Measurements from ENCODE around the gene IL31RA.
"Not testable (repeated sequence)": the region's sequence is repeated elsewhere in the genome, so short reads cannot be mapped to it uniquely, and the experiment has no call there.

Gene IL31RA

DNA sequence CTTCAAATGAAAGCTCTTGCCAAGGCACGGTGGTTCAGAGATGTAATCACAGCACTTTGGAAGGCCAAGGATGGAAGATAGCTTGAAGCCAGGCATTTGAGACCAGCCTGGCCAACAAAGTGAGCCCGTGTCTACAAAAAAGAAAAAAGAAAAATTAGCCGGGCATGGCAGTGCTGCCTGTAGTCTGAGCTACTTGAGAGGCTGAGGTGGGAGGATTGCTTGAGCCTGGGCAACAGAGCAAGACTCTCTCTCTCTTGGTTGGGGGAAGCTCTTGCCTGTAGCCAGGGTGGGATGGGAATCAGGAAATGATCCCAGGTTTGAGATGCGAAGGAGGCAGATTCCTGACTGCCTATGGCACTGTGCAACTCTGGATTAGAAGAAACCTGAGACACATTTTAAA lies 81.5 kb downstream of the IL31RA start:
- DNase-seq (ENCODE audit: low spot score), result no peak
- TF ChIP-seq, protein P1, sequence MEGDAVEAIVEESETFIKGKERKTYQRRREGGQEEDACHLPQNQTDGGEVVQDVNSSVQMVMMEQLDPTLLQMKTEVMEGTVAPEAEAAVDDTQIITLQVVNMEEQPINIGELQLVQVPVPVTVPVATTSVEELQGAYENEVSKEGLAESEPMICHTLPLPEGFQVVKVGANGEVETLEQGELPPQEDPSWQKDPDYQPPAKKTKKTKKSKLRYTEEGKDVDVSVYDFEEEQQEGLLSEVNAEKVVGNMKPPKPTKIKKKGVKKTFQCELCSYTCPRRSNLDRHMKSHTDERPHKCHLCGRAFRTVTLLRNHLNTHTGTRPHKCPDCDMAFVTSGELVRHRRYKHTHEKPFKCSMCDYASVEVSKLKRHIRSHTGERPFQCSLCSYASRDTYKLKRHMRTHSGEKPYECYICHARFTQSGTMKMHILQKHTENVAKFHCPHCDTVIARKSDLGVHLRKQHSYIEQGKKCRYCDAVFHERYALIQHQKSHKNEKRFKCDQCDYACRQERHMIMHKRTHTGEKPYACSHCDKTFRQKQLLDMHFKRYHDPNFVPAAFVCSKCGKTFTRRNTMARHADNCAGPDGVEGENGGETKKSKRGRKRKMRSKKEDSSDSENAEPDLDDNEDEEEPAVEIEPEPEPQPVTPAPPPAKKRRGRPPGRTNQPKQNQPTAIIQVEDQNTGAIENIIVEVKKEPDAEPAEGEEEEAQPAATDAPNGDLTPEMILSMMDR (IDR thresholded peaks at IDR 0.05; ENCODE audit: extremely low read depth, insufficient read depth, missing control alignments), result no peak
- in situ Hi-C loops (cut with MboI; ENCODE audit: low pct_unique_long_range_greater_than_20kb, low sequenced_read_pairs, unreplicated experiment), result no loop called here

DNA sequence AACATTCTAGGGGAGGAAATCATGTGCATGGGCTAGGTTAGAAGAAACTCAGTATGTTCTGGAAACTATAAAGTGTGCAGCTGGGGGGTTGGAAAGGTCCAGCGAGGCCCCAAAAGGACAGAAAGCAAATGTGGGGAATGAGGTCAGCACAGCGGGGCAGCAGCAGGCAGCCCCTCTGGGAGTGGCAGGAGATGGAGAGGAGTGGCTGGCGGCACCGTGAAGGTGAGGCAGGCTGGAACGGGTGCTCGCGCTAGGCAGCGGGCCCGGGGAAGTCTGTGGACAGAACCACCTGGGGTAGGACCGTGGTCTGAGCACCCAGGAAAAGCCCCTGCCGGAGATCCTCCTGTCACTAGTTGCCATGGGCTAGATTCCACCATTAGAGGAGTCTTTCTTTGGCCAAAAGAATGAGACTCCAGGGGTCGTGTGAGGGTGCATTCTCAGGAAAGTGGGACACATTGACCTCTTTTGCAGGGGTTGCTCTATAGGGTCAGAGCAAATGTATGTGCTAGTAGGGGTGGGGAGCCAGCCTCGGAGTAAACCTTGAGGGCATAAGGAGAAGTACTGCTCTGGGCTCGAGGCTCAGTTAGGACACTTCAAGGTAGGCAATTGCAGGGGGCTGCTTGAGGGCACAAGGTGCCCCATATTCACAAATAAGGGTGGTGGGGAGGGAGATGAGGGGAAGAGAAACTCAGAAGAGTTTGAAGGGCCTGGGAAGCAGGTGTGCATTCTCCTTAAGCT lies 82.4 kb downstream of the IL31RA start:
- in situ Hi-C loops (cut with MboI; ENCODE audit: low pct_unique_long_range_greater_than_20kb, low sequenced_read_pairs, unreplicated experiment), result no loop called here
- no peak for DNase-seq (ENCODE audit: low spot score)
- TF ChIP-seq, protein P1 (IDR thresholded peaks at IDR 0.05; ENCODE audit: extremely low read depth, insufficient read depth, missing control alignments), result no peak

DNA sequence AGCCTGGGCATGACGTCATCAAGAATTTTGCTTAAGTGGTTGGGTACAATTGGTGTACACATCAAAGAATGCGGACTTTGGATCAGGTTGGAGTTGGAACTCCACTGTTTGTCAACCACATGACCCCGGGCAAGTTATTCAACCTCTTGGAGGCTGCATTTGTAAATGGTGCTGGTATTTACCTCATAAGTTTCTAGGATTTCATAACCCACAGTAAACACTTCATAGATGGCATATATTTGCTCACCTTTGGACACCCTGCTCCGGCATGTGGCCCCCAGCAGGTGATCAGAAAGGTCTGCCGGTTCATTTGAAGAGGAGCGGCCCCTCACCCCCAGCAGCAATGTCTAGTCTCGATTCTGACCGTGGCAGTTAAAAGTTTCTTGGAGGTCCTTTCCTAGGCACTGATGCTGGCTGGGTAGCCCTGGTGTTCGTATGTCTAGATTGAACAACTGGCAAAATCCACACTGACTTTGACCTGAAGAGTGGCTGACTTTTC lies 83.0 kb downstream of the IL31RA start:
- TF ChIP-seq, protein P1 (IDR thresholded peaks at IDR 0.05; ENCODE audit: extremely low read depth, insufficient read depth, missing control alignments), result no peak
- no peak for DNase-seq (ENCODE audit: low spot score)
- in situ Hi-C loops (cut with MboI; ENCODE audit: low pct_unique_long_range_greater_than_20kb, low sequenced_read_pairs, unreplicated experiment), result no loop called here

DNA sequence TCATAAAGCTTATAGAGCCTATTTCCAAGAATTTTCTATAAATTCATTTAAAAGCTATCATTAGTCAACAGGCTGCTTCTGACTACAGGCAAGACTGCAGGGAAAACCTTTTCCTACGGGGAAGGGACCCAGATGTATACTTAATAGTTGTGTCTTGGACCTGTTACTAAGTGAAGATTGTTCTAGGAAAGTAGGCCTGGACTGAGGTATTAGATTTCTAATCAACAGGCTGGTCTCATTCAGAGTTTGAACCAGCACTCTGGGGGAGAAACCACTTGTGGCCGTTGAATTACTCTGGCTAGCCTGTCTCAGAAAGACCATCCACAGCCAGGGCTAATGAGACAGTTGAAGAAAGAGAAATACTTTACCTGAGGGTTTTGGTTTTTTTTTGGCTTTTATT lies 83.6 kb downstream of the IL31RA start:
- TF ChIP-seq, protein P1 (IDR thresholded peaks at IDR 0.05; ENCODE audit: extremely low read depth, insufficient read depth, missing control alignments), result no peak
- in situ Hi-C loops (cut with MboI; ENCODE audit: low pct_unique_long_range_greater_than_20kb, low sequenced_read_pairs, unreplicated experiment), result no loop called here

DNA sequence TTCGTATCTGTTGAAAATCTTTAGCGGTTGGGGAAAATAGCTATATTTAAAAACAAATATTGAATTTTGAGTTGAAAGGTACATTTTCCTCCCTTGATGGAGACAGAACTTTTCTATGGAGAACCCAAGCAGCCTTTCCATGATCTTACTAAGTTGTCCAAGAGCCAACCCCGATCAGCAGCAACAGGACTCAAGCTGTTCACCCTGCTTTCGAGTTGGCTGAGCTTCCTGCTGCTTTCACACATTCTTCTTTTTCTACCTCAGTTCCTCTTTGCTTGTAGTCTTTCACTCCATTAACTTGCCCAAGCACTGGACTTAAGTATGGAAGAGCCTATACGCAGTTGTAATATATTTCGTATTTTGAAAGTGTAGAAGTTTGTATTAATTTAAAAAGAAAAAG lies 84.2 kb downstream of the IL31RA start:
- TF ChIP-seq, protein P1 (IDR thresholded peaks at IDR 0.05; ENCODE audit: extremely low read depth, insufficient read depth, missing control alignments), result no peak
- in situ Hi-C loops (cut with MboI; ENCODE audit: low pct_unique_long_range_greater_than_20kb, low sequenced_read_pairs, unreplicated experiment), result no loop called here
- DNase-seq (ENCODE audit: low spot score), result no peak

More for the DNA sequence above, 83.6 kb downstream of the IL31RA start:
- no peak for DNase-seq (ENCODE audit: low spot score)

DNA sequence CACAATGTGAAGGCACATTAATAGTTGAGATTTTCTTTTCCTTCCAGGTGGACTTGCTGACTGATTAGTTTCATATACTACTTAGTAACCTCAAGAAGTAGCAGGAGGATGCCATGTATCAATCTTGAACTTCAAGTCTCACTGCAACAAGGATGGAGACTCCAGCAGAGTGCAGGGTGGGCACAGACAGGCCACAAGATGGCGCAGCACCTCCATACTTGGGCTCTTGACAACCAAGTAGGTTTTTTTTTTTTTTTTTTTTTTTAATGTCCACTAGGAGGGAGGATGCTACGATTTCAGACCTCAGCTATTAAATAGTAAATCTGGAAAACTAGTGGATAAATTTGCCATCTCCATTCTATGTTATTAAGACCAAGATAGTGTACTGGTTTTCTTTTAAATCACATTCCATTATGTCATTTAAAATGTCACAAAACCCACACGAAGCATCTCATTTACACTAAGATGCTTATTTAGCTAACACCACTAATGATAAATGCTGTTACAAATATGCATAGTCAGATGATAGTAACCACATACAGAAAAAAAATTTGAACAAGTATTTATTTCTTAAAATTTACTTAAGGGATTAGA lies 85.0 kb downstream of the IL31RA start:
- peak; percentile 73 for DNase-seq (ENCODE audit: low spot score)
- in situ Hi-C loops (cut with MboI; ENCODE audit: low pct_unique_long_range_greater_than_20kb, low sequenced_read_pairs, unreplicated experiment), result no loop called here
- TF ChIP-seq, protein P1 (IDR thresholded peaks at IDR 0.05; ENCODE audit: extremely low read depth, insufficient read depth, missing control alignments), result peak; percentile 86

DNA sequence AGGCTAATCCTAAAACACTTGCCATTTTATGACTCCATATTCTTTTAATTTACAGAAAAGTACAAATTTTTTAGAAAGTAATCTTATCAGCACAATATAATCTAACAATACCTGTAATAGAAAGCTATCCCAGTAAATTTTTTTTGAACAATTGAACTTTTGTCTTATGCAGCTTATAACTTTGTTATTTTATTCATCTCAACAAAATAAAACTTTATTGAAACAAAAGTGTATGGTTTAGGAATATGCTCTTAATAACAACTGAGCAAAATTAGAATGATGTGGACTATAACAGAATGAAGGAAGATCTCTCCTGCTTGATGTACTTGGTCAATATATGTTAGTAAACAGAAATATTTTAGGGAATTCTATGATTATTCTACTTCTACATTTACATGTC lies 86.4 kb downstream of the IL31RA start:
- DNase-seq (ENCODE audit: low spot score); in situ Hi-C loops (cut with MboI; ENCODE audit: low pct_unique_long_range_greater_than_20kb, low sequenced_read_pairs, unreplicated experiment): not testable (repeated sequence)

DNA sequence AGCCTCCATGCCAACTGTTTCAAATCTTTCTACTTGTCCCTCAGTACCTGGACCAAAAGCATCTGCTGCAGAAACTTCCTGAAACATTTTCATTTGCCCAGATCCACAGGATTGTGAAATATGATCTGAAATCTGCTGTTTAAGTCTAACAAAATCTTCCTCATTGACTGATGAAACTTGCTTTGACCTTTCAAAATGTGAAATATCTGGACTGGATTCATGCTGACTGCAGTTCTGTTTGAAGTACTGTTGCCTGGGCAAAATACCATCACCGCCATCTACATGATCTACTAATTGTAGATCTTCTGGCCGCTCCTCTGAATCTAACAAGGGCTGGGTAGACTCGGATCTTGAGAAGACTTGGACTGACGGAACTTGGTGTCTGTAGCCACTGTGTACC lies 90.0 kb downstream of the IL31RA start:
- DNase-seq (ENCODE audit: low spot score); in situ Hi-C loops (cut with MboI; ENCODE audit: low pct_unique_long_range_greater_than_20kb, low sequenced_read_pairs, unreplicated experiment): not testable (repeated sequence)

Data from GM13977 (cell line).